Midbrain (tissue), 1 donor: ENCODE measurements around the gene ASB7.

Experiments
- DNase-seq: peaks from one replicate; lab custom pipeline; 2025; lab: John Stamatoyannopoulos, UW

The ASB7 gene

GRCh38 chr15:100686021-100686724 is 83.8 kb downstream of the ASB7 start:
- no peak for DNase-seq

GRCh38 chr15:100686725-100687473 is 84.5 kb downstream of the ASB7 start:
- DNase-seq = no peak

GRCh38 chr15:100687582-100688141 is 85.3 kb downstream of the ASB7 start:
- no peak for DNase-seq

- no peak for DNase-seq
Observed at GRCh38 chr15:100688549-100689120, 86.2 kb downstream of the ASB7 start.

GRCh38 chr15:100689131-100689899 is 86.9 kb downstream of the ASB7 start:
- DNase-seq = no peak

GRCh38 chr15:100690032-100690794 is 87.8 kb downstream of the ASB7 start:
- no peak for DNase-seq

DNA sequence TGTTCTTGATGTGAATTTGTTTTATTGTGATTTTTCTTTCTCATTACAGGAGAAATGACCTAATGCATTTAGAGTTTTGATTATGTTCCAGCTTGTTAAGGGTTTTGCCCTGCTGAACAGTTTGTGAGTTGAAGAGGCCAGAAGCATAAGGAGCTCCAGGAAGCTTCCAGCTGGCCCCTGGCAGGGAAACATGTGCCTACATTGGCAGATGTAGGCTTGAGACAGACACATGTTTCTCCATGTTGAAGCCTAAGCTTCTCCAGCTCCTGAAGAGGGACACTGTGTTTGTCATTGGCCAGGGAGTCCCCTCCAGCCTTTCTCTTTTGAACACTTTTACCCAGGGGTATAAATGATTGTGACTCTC is 88.4 kb downstream of the ASB7 start:
- DNase-seq = no peak

- no peak for DNase-seq
Observed at GRCh38 chr15:100691321-100691720, 88.9 kb downstream of the ASB7 start.

- no peak for DNase-seq
Observed at GRCh38 chr15:100692246-100692645, 89.9 kb downstream of the ASB7 start.

DNA sequence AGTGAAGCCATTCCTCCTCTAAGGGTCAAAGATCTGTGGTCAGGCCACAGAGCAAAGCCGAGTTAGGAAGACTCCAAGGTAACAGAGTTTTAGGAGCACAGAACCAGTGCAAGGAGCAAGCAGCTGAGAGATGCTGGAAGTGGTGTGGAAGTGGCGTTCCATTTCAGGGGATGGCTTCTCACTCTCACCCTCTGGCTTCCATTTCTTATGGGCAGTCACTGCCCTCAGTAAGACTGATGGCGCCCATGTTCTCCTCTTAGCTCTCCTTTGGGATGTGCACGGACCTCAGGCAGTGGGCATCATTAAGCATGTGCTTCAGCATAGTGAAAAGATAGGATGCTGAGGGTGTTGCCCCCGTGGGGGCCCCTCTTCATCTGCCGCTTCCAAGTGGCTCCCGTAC is 90.3 kb downstream of the ASB7 start:
- no peak for DNase-seq

- no peak for DNase-seq
Observed at GRCh38 chr15:100693451-100693850, 91.1 kb downstream of the ASB7 start.

- DNase-seq = no peak
Observed at GRCh38 chr15:100694381-100695021, 92.1 kb downstream of the ASB7 start.

DNA sequence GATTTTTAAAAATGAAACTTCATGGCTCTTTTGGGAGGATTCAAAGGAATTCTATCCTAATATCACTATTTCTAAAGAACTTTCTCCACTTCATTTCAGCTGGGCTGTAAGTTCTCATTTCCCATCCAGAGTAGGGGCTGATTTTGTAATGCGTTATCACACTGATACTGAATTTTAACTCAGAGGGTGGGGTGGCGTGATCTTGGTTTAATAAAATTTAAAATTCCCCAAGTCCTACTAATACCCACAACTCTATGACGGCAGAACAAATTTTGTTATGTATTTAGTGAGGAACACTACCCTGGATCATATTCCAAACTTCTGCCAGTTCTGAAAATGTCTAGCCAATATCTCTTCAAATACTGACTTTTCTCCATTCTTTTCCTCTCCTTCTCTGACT is 92.7 kb downstream of the ASB7 start:
- no peak for DNase-seq

GRCh38 chr15:100696452-100696851 is 94.1 kb downstream of the ASB7 start:
- no peak for DNase-seq
